ENCODE results near the gene MCOLN1. TPM values are rescaled to one million over a fixed set of nuclear protein-coding genes. Genes with fewer than 3 reads are reported as not detected.
"Not testable (repeated sequence)": the region's sequence is repeated elsewhere in the genome, so short reads cannot be mapped to it uniquely, and the experiment has no call there.

MCOLN1 gene
- total and polyA plus RNA-seq, 4 donors = 10.9 to 17.0 (median 13.7) TPM

DNA sequence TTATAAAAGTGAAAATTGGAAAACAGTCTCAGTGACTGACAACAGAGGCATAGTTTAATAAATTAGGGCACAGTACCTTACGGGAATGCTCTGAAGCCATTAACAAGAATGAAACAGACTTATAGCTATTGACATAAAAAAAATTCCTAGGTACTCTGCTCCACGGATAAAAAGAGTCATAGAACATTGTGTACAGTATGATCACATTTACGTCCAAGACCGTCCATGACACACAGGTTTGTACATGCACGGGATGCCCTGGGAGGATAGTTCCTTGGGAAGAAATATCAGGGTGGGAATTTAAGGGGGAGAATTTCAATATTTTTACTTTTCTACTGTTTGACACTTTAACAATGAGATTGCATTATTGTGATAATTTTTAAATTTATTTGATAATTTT is 48.3 kb downstream of the MCOLN1 start:
- no peaks in the 10 kb centered on the region for H3K36me3 ChIP-seq (ENCODE audit: control insufficient read depth in 4 of 4, insufficient read depth in 3 of 4, low read depth in 1 of 4, low read length in 3 of 4)
- no peak overlapping the region for H3K9ac ChIP-seq (ENCODE audit: low read depth in 1 of 2, low read length in 2 of 2)
- no peak overlapping the region for H3K4me3 ChIP-seq (ENCODE audit: low read depth in 1 of 3, low read length in 3 of 3)
- no peak overlapping the region for H3K27ac ChIP-seq (ENCODE audit: low read depth in 1 of 2, low read length in 2 of 2)
- no peaks in the 10 kb centered on the region for H3K4me1 ChIP-seq (ENCODE audit: control insufficient read depth in 4 of 4, insufficient read depth in 4 of 4, low read length in 3 of 4)
- WGBS = 87% methylated on average over 5 of the region's 5 CpGs
- H3K27me3 ChIP-seq (ENCODE audit: control insufficient read depth in 4 of 4, insufficient read depth in 4 of 4, low read length in 3 of 4) = no peaks in the 10 kb centered on the region
- no peaks in the 10 kb centered on the region for H3K9me3 ChIP-seq (ENCODE audit: control insufficient read depth in 4 of 4, low read length in 3 of 4)
- TF ChIP-seq, protein P1, sequence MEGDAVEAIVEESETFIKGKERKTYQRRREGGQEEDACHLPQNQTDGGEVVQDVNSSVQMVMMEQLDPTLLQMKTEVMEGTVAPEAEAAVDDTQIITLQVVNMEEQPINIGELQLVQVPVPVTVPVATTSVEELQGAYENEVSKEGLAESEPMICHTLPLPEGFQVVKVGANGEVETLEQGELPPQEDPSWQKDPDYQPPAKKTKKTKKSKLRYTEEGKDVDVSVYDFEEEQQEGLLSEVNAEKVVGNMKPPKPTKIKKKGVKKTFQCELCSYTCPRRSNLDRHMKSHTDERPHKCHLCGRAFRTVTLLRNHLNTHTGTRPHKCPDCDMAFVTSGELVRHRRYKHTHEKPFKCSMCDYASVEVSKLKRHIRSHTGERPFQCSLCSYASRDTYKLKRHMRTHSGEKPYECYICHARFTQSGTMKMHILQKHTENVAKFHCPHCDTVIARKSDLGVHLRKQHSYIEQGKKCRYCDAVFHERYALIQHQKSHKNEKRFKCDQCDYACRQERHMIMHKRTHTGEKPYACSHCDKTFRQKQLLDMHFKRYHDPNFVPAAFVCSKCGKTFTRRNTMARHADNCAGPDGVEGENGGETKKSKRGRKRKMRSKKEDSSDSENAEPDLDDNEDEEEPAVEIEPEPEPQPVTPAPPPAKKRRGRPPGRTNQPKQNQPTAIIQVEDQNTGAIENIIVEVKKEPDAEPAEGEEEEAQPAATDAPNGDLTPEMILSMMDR (IDR thresholded peaks at IDR 0.05; ENCODE audit: low read depth, low read length, missing input control) = no peak
- no peak for DNase-seq (ENCODE audit: low spot score)

DNA sequence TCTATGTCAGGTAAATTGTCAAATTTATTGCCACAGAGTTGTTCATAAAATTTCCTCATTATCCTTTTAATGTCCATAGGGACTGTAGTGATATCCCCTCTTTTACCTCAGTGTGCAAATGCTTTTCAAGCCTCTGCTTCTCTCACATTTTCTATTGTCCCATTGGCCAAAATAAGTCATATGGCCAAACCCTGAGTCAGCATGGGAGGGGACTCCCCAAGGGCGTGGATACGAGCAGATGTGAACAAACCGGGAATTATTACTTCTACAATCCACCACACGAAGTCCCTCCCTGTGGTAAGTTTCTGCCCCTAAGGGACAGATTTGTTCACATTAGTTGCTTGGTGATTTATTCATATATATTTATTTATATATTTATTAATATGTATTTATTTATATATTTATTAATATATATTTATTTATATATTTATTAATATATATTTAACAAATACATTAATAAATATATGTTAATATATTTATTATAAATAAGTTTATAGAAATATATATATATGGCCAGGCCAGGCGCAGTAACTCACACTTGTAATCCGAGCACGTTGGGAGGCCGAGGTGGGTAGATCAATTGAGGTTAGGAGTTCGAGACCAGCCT is 53.1 kb downstream of the MCOLN1 start:
- Histone ChIP-seq H3K4me1 (ENCODE audit: control insufficient read depth in 4 of 4, insufficient read depth in 4 of 4, low read length in 3 of 4) (no peaks in the 10 kb centered on the region), H3K4me3 (ENCODE audit: low read depth in 1 of 3, low read length in 3 of 3) (no peak overlapping the region), H3K9me3 (ENCODE audit: control insufficient read depth in 4 of 4, low read length in 3 of 4) (no peaks in the 10 kb centered on the region), H3K9ac (ENCODE audit: low read depth in 1 of 2, low read length in 2 of 2) (no peak overlapping the region), H3K27ac (ENCODE audit: low read depth in 1 of 2, low read length in 2 of 2) (no peak overlapping the region), H3K36me3 (ENCODE audit: control insufficient read depth in 4 of 4, insufficient read depth in 3 of 4, low read depth in 1 of 4, low read length in 3 of 4) (no peaks in the 10 kb centered on the region), H3K27me3 (ENCODE audit: control insufficient read depth in 4 of 4, insufficient read depth in 4 of 4, low read length in 3 of 4) (no peaks in the 10 kb centered on the region)
- 79% methylated on average over 9 of the region's 9 CpGs for WGBS
- no peak for TF ChIP-seq FOXA1 (IDR thresholded peaks at IDR 0.05)
- TF ChIP-seq, protein P2, sequence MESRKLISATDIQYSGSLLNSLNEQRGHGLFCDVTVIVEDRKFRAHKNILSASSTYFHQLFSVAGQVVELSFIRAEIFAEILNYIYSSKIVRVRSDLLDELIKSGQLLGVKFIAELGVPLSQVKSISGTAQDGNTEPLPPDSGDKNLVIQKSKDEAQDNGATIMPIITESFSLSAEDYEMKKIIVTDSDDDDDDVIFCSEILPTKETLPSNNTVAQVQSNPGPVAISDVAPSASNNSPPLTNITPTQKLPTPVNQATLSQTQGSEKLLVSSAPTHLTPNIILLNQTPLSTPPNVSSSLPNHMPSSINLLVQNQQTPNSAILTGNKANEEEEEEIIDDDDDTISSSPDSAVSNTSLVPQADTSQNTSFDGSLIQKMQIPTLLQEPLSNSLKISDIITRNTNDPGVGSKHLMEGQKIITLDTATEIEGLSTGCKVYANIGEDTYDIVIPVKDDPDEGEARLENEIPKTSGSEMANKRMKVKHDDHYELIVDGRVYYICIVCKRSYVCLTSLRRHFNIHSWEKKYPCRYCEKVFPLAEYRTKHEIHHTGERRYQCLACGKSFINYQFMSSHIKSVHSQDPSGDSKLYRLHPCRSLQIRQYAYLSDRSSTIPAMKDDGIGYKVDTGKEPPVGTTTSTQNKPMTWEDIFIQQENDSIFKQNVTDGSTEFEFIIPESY (IDR thresholded peaks at IDR 0.05) = no peak
- TF ChIP-seq, protein P1 (IDR thresholded peaks at IDR 0.05; ENCODE audit: low read depth, low read length, missing input control) = no peak
- no peak for TF ChIP-seq EGR1 (IDR thresholded peaks at IDR 0.05; ENCODE audit: low read depth in 2 of 2)
- no peak for TF ChIP-seq FOXA2 (IDR thresholded peaks at IDR 0.05)
- TF ChIP-seq, protein P3, sequence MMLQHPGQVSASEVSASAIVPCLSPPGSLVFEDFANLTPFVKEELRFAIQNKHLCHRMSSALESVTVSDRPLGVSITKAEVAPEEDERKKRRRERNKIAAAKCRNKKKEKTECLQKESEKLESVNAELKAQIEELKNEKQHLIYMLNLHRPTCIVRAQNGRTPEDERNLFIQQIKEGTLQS (IDR thresholded peaks at IDR 0.05) = no peak
- no peak for TF ChIP-seq JUND (IDR thresholded peaks at IDR 0.05)
- no peak for TF ChIP-seq HNF4A (conservative IDR thresholded peaks at IDR 0.05)
- TF ChIP-seq TAF1 (conservative IDR thresholded peaks at IDR 0.05) = no peak
- no peak for TF ChIP-seq HNF4G (IDR thresholded peaks at IDR 0.05)
- TF ChIP-seq, protein P4, sequence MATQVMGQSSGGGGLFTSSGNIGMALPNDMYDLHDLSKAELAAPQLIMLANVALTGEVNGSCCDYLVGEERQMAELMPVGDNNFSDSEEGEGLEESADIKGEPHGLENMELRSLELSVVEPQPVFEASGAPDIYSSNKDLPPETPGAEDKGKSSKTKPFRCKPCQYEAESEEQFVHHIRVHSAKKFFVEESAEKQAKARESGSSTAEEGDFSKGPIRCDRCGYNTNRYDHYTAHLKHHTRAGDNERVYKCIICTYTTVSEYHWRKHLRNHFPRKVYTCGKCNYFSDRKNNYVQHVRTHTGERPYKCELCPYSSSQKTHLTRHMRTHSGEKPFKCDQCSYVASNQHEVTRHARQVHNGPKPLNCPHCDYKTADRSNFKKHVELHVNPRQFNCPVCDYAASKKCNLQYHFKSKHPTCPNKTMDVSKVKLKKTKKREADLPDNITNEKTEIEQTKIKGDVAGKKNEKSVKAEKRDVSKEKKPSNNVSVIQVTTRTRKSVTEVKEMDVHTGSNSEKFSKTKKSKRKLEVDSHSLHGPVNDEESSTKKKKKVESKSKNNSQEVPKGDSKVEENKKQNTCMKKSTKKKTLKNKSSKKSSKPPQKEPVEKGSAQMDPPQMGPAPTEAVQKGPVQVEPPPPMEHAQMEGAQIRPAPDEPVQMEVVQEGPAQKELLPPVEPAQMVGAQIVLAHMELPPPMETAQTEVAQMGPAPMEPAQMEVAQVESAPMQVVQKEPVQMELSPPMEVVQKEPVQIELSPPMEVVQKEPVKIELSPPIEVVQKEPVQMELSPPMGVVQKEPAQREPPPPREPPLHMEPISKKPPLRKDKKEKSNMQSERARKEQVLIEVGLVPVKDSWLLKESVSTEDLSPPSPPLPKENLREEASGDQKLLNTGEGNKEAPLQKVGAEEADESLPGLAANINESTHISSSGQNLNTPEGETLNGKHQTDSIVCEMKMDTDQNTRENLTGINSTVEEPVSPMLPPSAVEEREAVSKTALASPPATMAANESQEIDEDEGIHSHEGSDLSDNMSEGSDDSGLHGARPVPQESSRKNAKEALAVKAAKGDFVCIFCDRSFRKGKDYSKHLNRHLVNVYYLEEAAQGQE (IDR thresholded peaks at IDR 0.05) = no peak
- no peak for TF ChIP-seq RAD21 (IDR thresholded peaks at IDR 0.05)
- no peak for TF ChIP-seq YY1 (IDR thresholded peaks at IDR 0.05)
- DNase-seq (ENCODE audit: low spot score) = no peak

DNA sequence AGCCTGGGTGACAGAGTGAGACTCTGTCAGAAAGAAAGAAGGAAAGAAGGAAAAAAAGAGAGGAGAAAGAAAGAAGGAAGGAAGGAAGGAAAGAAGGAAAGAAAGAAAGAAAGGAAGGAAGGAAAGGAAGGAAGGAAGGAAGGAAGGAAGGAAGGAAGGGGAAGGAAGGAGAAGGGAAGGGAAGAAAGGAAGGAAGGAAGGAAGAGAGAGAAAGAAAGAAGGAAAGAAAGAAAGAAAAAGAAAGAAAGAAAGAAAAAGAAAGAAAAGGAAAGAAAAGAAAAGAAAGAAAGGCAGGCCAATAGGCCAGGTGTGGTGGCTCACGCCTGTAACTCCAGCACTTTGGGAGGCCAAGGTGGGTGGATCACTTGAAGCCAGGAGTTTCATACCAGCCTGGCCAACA is 55.0 kb downstream of the MCOLN1 start:
- not testable (repeated sequence) for H3K9me3 ChIP-seq (ENCODE audit: control insufficient read depth in 4 of 4, low read length in 3 of 4); H3K4me1 ChIP-seq (ENCODE audit: control insufficient read depth in 4 of 4, insufficient read depth in 4 of 4, low read length in 3 of 4); H3K36me3 ChIP-seq (ENCODE audit: control insufficient read depth in 4 of 4, insufficient read depth in 3 of 4, low read depth in 1 of 4, low read length in 3 of 4); H3K4me3 ChIP-seq (ENCODE audit: low read depth in 1 of 3, low read length in 3 of 3); H3K27me3 ChIP-seq (ENCODE audit: control insufficient read depth in 4 of 4, insufficient read depth in 4 of 4, low read length in 3 of 4); H3K9ac ChIP-seq (ENCODE audit: low read depth in 1 of 2, low read length in 2 of 2); H3K27ac ChIP-seq (ENCODE audit: low read depth in 1 of 2, low read length in 2 of 2); DNase-seq (ENCODE audit: low spot score)
- WGBS = 94% methylated on average over 1 of the region's 1 CpG

Measured in liver (tissue), 9 donors.